Stimulated activated CD8-positive, alpha-beta memory T cell treated with anti-CD3 and anti-CD28 coated beads, Interleukin-12 subunit alpha, Interleukin-12 subunit beta, amount 100 ng/mL, for 1 hour (primary cell): Measurements from ENCODE around the gene XPR1.

ENCODE experiments used
- DNase-seq: peaks from one replicate; pipeline ENCODE4 v3.0.0-alpha.2; 2020; ENCODE audit warnings: low read depth

XPR1 gene

GRCh38 chr1:180615493-180616290 is 16.1 kb upstream of the XPR1 start:
- no peak for DNase-seq

GRCh38 chr1:180616439-180616838 is 15.4 kb upstream of the XPR1 start:
- DNase-seq = no peak

GRCh38 chr1:180617774-180618395 is 13.9 kb upstream of the XPR1 start:
- no peak for DNase-seq

GRCh38 chr1:180620581-180620980 is 11.2 kb upstream of the XPR1 start:
- DNase-seq = no peak

GRCh38 chr1:180622658-180623508 is 8.9 kb upstream of the XPR1 start:
- no peak for DNase-seq

GRCh38 chr1:180623579-180624347 is 8.1 kb upstream of the XPR1 start:
- no peak for DNase-seq

GRCh38 chr1:180626711-180627110 is 5.1 kb upstream of the XPR1 start:
- DNase-seq = no peak

GRCh38 chr1:180627411-180627810 is 4.4 kb upstream of the XPR1 start:
- no peak for DNase-seq

- DNase-seq = no peak
Observed at GRCh38 chr1:180628646-180629045, 3.2 kb upstream of the XPR1 start.

GRCh38 chr1:180630408-180631193 is 1.2 kb upstream of the XPR1 start:
- DNase-seq = no peak

- no peak for DNase-seq
Observed at GRCh38 chr1:180631194-180631765, 542 bp upstream of the XPR1 start.

GRCh38 chr1:180632326-180633056 is 669 bp downstream of the XPR1 start:
- peak; percentile 18 for DNase-seq

- no peak for DNase-seq
Observed at GRCh38 chr1:180633057-180634056, 1.5 kb downstream of the XPR1 start.

GRCh38 chr1:180636138-180636537 is 4.3 kb downstream of the XPR1 start:
- DNase-seq = no peak

GRCh38 chr1:180639871-180640270 is 8.0 kb downstream of the XPR1 start:
- no peak for DNase-seq

- no peak for DNase-seq
Observed at GRCh38 chr1:180640531-180640949, 8.7 kb downstream of the XPR1 start.

- no peak for DNase-seq
Observed at GRCh38 chr1:180641662-180642061, 9.8 kb downstream of the XPR1 start.

GRCh38 chr1:180642781-180643180 is 11.0 kb downstream of the XPR1 start:
- DNase-seq = no peak

GRCh38 chr1:180643693-180644092 is 11.9 kb downstream of the XPR1 start:
- no peak for DNase-seq
